22Rv1 (cell line): ENCODE measurements around the gene APOC1.

Experiments
- CTCF ChIP-seq: fragments of 450-650 bp; IDR thresholded peaks from 2 replicates; pipeline ENCODE4 v1.5.1; 2017; ENCODE audit warnings: mild to moderate bottlenecking
- ZFX ChIP-seq: fragments of 450-650 bp; IDR thresholded peaks from 2 replicates; pipeline ENCODE4 v1.6.1; 2017; ENCODE audit warnings: antibody characterized with exemption, borderline replicate concordance

GRCh38 chr19:44948763-44949374 lies 34.5 kb downstream of the APOC1 start:
- TF ChIP-seq CTCF, result no peak
- TF ChIP-seq ZFX, result no peak
